Urinary bladder (tissue), 4 donors: ENCODE data around the gene TMEM163. TPM values are rescaled to one million over a fixed set of nuclear protein-coding genes. Genes with fewer than 3 reads are reported as not detected.
"Not testable (repeated sequence)": the region's sequence is repeated elsewhere in the genome, so short reads cannot be mapped to it uniquely, and the experiment has no call there.

Experiments
- DNase-seq: peaks from one replicate; pipeline ENCODE4 v3.0.0-alpha.2; 2015; ENCODE audit errors: extremely low spot score
- H3K27ac ChIP-seq: one replicate; pipeline ENCODE4 v1.5.1; 2013; ENCODE audit warnings: low read depth, mild to moderate bottlenecking, moderate library complexity
- H3K36me3 ChIP-seq: one replicate; pipeline ENCODE4 v1.6.1; 2013; ENCODE audit warnings: mild to moderate bottlenecking, moderate library complexity; ENCODE audit not compliant: insufficient read depth
- H3K4me1 ChIP-seq: one replicate; pipeline ENCODE4 v1.6.1; 2013; ENCODE audit warnings: mild to moderate bottlenecking, moderate library complexity; ENCODE audit not compliant: insufficient read depth
- H3K4me3 ChIP-seq: one replicate; pipeline ENCODE4 v1.5.1; 2013; ENCODE audit warnings: low read depth, low read length
- WGBS: extraction: QIAGEN DNeasy Blood & Tissue Kit; methylation state at CpG from one replicate; pipeline ENCODE4 v1.1.7; 2013; 5-methylcytosine and 5-hydroxymethylcytosine counted together
- polyA plus RNA-seq: library from polyadenylated mRNA; stranded (reverse); fragments of 200-250 nt; gene quantifications from one replicate; pipeline ENCODE4 v1.2.3, GENCODE V29; 2013
- total RNA-seq: library from RNA; depleted of rRNA; stranded (reverse); fragments of >200 nt; gene quantifications from one replicate; pipeline ENCODE4 v1.2.3, GENCODE V29; 2014
- donor health status: healthy with polysubstance abuse.
- donor health status: healthy.

The TMEM163 gene
- total and polyA plus RNA-seq, 2 donors = 1.6 to 2.4 TPM

DNA sequence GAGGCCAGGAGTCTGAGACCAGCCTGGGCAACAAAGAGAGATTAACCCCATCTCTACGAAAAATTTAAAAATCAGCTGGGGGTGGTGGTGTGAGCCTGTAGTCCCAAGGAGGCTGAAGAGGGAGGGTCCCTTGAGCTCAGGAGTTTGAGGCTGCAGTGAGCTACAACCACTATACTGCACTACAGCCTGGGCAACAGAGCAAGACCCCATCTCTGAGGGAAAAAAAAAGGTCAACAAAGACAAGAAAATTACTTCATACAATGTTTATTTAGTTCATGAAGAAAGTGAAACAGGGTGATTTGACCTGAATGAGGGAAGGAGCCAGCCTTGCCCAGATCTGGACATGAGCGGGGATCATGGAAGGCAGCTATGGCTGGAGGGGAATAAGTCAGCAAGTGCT, 59.1 kb downstream of the TMEM163 start:
- H3K27ac ChIP-seq = no peak overlapping the region
- no peak for DNase-seq
- no peak overlapping the region for H3K4me3 ChIP-seq
- 46% methylated on average over 2 of the region's 2 CpGs for WGBS
- H3K36me3 ChIP-seq = no peaks in the 10 kb centered on the region
- H3K4me1 ChIP-seq = no peaks in the 10 kb centered on the region

DNA sequence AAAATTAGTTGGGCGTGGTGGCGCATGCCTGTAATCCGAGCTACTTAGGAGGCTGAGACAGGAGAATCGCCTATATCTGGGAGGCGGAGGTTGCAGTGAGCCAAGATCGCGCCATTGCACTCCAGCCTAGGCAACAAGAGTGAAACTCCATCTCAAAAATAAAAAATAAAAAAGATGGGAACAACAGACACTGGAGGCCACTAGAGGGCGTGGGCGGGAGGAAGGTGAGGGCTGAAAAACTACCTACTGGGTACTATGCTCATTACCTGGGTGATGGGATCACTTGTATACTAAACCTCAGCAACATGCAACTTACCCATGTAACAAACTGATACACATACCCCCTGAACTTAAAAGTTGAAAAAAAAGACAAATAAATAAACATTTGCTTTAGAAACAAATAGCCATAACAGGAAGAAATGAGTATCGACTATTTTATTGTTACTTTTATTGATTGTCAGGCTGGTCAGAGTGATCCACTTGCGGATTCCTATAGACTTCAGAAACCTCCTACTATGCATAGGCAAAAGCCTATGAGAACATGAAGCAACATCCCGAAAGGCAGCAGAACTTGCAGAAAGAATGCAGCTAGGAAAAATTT, 61.0 kb downstream of the TMEM163 start:
- H3K27ac ChIP-seq = no peak overlapping the region
- no peaks in the 10 kb centered on the region for H3K4me1 ChIP-seq
- 77% methylated on average over 12 of the region's 12 CpGs for WGBS
- no peak for DNase-seq
- no peak overlapping the region for H3K4me3 ChIP-seq
- H3K36me3 ChIP-seq = no peaks in the 10 kb centered on the region

DNA sequence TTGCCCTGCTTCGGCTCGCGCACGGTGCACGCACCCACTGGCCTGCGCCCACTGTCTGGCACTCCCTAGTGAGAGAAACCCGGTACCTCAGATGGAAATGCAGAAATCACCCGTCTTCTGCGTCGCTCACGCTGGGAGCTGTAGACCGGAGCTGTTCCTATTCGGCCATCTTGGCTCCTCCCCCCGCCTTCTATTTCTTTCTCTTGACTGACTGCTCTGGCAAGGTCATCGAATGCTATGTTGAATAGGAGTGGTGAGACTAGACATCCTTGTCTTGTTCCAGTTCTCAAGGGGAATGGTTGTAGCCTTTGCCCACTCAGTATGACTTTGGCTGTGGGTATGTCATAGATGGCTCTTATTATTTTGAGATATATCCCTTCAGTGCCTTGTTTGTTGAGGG, 62.4 kb downstream of the TMEM163 start:
- not testable (repeated sequence) for H3K36me3 ChIP-seq, H3K27ac ChIP-seq, H3K4me1 ChIP-seq, H3K4me3 ChIP-seq, DNase-seq
- 95% methylated on average over 8 of the region's 15 CpGs for WGBS

DNA sequence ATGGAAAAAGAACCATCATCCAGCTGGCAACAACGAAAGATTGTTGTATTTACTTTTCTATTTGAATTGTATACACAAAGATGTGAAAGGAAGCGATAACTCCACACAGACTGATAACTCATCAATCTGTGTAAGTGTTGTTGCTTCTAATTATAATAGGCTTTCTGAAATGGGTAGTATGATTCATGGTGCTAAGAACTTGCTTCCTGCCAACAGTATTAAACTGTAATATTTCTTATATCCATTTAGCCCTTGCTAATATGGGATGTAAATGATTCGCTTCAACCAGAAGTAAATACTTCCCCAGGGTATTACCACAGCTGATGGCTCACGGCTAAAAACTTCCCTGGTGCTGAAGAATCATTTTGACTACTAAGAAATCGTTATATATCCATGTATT, 70.2 kb downstream of the TMEM163 start:
- Histone ChIP-seq H3K27ac (no peak overlapping the region), H3K4me3 (no peak overlapping the region), H3K4me1 (no peaks in the 10 kb centered on the region), H3K36me3 (no peaks in the 10 kb centered on the region)
- WGBS = 70% methylated on average over 5 of the region's 5 CpGs
- no peak for DNase-seq

DNA sequence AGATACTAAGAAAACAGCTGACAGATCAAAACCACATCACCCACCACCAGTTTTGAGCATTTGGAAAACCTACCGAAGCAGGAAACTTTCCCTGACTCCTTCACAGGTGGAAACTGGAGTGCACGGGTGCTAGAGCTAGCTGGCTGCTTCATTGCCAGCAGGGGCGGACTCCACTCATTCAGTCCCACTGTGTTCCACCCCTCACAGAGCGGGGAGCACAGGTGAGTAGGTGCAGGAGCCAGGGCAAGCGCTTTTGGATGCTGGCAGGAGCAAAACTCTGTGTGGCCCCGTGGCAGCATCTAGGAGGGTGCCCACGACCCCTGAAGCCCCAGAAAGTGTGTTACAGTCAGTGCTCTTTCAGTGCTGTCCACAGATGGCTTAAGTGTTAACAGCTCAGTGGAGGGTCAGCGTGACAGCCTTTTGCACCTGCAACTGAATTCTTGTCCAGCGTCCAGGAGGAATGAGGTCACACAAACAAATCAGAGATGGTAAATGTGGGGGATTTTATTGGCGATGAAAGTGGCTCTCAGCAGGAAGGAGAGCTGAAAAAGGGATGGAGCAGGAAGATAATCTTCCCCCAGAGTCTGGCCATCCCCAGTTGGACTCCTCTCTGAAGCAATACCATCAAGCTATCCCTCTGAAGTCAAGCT, 71.1 kb downstream of the TMEM163 start:
- 71% methylated on average over 10 of the region's 10 CpGs for WGBS
- Histone ChIP-seq H3K4me3 (no peak overlapping the region), H3K36me3 (no peaks in the 10 kb centered on the region), H3K27ac (no peak overlapping the region), H3K4me1 (no peaks in the 10 kb centered on the region)
- DNase-seq = no peak

DNA sequence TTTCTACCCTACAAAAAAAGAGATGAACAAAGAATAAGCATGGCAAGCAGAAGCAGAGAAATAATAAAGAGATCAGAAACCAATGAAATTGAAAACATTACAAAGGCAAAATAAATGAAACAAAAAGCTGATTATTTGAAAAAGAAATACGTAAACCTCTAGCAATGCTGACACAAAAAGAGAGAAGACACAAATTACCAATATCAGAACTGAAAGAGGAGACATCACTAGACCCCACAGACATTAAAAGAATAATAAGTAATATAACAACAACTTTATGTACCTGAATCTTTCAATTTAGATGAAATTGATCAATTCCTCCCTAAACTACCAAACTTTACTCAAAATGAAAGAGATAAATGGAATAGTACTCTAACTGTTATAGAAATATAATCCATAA, 75.9 kb downstream of the TMEM163 start:
- no peak overlapping the region for H3K4me3 ChIP-seq
- WGBS = 94% methylated on average over 1 of the region's 1 CpG
- no peak overlapping the region for H3K27ac ChIP-seq
- H3K36me3 ChIP-seq = no peaks in the 10 kb centered on the region
- no peak for DNase-seq
- H3K4me1 ChIP-seq = no peaks in the 10 kb centered on the region

DNA sequence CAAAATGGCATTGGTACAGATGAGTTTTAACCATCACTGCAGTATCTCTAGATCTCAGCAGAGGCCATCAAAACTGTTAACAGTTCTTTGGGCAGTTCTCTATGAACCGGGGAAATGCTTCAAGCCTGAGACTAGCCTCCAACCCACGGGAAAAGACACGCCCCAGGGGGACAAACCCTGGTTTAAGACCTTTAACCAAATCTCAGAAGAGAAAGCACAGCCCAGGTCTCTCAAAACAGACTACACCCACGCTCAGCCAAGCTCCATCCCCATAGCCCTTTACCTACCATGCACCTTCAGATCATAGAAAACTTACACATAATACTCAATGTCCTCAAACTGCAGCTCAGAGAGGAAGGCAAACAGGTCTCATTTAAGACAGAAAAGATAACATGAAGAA, 78.3 kb downstream of the TMEM163 start:
- Histone ChIP-seq H3K27ac (no peak overlapping the region), H3K4me1 (no peaks in the 10 kb centered on the region), H3K4me3 (no peak overlapping the region), H3K36me3 (no peaks in the 10 kb centered on the region)
- no peak for DNase-seq
- WGBS = 67% methylated on average over 4 of the region's 4 CpGs

DNA sequence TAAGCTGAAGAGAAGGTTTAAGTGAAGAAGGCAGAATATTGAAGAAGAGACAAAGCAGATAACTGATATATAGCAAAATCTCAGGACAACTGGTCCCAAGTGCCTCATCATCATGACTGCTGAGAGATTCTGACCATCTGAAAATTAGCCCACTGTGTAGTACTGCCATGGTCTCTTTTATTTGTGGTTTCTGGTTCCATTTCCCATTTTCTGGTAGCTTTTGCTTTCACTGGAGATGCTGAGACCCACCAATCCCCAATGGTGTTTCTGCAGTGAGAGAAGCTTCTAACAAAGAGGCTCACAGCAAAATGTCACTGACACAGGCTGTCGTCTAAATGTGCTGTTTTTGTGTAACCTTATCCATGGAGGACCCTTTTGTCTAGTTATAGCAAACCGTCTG, 79.5 kb downstream of the TMEM163 start:
- 62% methylated on average over 2 of the region's 2 CpGs for WGBS
- DNase-seq = no peak
- Histone ChIP-seq H3K36me3 (no peaks in the 10 kb centered on the region), H3K4me1 (no peaks in the 10 kb centered on the region), H3K4me3 (no peak overlapping the region), H3K27ac (no peak overlapping the region)

DNA sequence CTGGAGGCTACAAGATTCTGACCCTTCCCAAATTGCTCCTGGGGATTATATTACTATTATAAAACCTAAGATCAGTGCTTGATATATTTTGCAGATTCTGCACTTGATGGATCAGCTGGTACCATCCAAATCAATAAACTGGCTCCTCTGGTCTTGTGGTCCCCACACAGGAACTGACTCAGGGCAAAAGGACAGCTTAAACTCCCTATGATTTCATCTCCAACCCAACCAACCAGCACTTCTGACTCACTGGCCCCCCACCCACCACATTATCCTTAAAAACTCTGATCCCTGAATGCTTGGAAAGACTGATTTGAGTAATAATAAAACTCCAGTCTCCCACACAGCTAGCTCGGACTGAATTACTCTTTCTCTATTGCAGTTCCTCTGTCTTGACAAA, 82.1 kb downstream of the TMEM163 start:
- no peak overlapping the region for H3K27ac ChIP-seq
- no peaks in the 10 kb centered on the region for H3K36me3 ChIP-seq
- WGBS = 89% methylated on average over 1 of the region's 1 CpG
- no peaks in the 10 kb centered on the region for H3K4me1 ChIP-seq
- DNase-seq = no peak
- H3K4me3 ChIP-seq = no peak overlapping the region

DNA sequence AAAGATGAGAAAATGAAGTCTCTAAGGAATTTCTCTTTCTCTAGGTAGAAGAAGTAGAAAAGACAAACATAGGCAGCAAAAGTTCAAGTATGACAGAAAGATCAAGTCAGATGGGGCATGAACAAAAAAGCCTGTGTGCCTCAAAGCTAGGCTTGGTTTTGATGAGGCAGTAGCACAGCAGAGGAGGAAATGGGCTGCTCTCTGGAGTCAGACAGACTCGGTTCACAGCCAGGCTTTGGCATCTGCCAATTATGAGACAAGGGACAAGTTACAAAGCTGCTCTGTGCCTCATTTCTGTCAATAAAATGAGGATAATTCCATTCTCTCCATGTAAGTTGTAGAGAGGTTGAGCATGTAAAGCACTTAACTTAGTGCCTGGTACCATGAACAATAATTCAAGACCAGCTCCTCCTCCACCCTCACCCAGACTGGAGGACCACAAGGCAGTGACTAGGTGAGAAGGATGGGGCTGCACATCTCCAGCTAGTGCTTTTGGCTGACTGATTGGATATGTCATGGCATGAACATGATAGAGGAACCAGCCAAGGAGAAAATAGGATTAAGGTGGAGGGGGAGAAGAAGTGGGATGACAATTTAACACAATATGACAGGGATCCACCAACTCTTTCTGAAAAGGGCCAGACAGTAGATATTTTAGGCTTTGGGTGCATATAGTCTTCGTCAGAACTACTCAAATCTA, 84.6 kb downstream of the TMEM163 start:
- H3K36me3 ChIP-seq = no peaks in the 10 kb centered on the region
- no peak overlapping the region for H3K4me3 ChIP-seq
- H3K4me1 ChIP-seq = no peaks in the 10 kb centered on the region
- no peak for DNase-seq
- WGBS = 58% methylated on average over 2 of the region's 2 CpGs
- no peak overlapping the region for H3K27ac ChIP-seq

DNA sequence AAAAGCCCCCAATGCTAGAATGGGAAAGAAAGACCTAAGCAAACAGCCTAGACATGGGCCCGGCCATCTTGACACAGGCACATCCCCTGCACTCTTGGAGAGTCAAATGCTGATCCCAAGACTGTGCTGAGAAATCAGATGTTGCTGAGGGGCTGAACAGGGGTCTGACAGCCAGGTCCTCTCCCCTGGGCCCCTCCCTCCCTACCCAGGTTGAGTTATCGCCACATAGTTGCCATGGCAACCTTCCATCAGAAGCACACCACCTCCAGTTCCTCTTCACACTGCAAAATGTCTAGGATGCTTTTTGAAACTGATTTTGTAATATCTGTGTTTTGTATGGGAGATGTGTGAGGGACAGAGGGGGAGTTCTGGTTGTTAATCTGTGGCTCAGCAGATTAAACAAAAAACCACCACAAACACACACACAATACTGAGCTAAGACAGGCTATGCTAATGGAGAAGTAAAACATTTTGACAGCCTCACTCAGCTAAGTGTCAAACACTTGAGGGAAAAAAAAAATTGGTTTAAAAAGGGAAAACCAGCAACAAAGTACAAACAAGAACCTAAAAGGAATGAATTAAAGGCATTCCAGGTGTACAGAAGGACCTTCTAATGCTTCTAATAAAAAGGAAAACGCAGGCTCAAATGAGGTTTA, 88.2 kb downstream of the TMEM163 start:
- Histone ChIP-seq H3K27ac (no peak overlapping the region), H3K4me1 (no peaks in the 10 kb centered on the region), H3K4me3 (no peak overlapping the region), H3K36me3 (no peaks in the 10 kb centered on the region)
- WGBS = 70% methylated on average over 3 of the region's 3 CpGs
- no peak for DNase-seq

DNA sequence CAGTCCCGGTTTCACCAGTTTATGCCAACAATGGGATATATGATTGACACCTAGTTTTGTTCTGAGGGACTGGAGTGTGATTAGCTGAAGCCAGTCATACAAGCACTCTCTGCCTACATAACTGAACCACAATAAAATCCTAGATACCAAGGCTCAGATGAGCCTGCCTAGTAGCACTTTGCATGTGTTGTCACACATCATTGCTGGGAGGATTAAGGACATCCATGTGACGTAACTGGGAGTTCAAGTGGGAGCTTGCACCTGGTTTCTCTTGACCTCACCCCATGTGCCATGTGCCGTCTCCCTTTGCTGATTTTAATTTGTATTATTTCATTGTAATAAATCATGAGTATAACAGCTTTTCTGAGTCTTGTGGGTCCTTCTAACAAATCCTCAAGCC, 90.3 kb downstream of the TMEM163 start:
- DNase-seq = no peak

DNA sequence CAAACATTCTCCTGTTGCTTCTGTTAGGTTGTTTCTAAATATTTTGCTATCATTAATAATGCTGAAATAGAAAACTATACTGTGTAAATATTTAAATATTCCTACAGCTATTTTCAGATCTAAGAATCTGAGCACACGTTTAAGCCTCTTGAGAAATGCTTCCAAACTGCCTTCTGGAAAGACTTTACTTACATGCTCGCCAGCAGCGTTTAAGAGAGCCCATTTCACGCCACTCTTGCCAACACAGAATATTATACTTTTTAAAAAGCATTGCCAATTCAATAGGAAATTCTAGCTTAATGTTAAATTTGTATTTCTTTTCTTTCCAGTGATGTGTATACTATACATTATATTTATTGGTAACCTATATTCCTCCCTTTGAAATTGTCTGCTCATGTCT, 92.0 kb downstream of the TMEM163 start:
- no peak overlapping the region for H3K4me3 ChIP-seq
- no peak overlapping the region for H3K27ac ChIP-seq
- H3K4me1 ChIP-seq = no peaks in the 10 kb centered on the region
- DNase-seq = no peak
- WGBS = 68% methylated on average over 4 of the region's 4 CpGs
- no peaks in the 10 kb centered on the region for H3K36me3 ChIP-seq

More for the DNA sequence above, 90.3 kb downstream of the TMEM163 start:
- no peak overlapping the region for H3K4me3 ChIP-seq
- no peak overlapping the region for H3K27ac ChIP-seq
- H3K36me3 ChIP-seq = no peaks in the 10 kb centered on the region
- WGBS = 77% methylated on average over 3 of the region's 3 CpGs
- no peaks in the 10 kb centered on the region for H3K4me1 ChIP-seq

DNA sequence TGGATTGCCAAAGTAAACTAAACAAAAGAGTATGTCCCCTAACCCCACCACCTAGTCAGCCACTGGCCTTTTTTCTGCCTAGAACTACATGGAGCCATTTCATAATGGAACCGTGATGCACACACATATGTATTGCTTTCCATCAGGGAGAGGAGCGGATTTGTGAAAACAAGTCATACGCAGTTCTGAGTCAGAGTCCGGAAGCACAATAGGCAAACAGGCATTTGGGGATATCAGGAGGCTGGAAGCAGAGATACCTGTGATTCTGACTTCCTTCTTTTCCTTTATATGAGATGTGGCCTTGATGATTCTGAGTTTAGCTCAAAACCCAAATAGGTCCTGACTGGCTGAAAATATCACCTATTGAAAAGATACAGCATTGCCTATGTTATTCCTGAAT, 93.5 kb downstream of the TMEM163 start:
- WGBS = 89% methylated on average over 4 of the region's 4 CpGs
- H3K36me3 ChIP-seq = no peaks in the 10 kb centered on the region
- no peak for DNase-seq
- no peaks in the 10 kb centered on the region for H3K4me1 ChIP-seq
- no peak overlapping the region for H3K4me3 ChIP-seq
- H3K27ac ChIP-seq = no peak overlapping the region
